ENCODE measurements around the gene MMP12. TPM values are rescaled to one million over a fixed set of nuclear protein-coding genes. Genes with fewer than 3 reads are reported as not detected.

The MMP12 gene
- total RNA-seq, 6 experiments from 2014 or later: 0.20 to 1.2 (median 0.31) TPM

DNA sequence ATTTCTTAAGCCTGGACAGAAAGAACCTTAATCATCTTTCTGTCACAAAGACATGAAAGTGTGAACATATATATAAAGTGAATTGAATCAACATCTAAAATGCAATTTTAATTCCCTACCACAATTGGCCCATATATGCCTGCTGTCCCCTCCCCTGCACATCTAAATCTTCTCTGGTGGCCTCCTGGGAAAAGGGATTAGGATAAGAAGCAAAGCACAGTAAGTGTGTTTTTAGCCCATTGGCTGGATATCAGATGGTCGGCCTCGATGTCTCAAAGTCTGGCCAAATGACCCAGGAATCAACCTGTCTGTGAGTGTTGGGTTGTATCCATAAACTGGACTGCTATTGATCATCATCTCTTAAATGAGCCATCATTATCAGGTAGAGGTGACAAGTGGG lies 37.1 kb downstream of the MMP12 start:
- H3K9me3 Mint-ChIP-seq: no peaks in the 10 kb centered on the region
- TF ChIP-seq, protein P1, sequence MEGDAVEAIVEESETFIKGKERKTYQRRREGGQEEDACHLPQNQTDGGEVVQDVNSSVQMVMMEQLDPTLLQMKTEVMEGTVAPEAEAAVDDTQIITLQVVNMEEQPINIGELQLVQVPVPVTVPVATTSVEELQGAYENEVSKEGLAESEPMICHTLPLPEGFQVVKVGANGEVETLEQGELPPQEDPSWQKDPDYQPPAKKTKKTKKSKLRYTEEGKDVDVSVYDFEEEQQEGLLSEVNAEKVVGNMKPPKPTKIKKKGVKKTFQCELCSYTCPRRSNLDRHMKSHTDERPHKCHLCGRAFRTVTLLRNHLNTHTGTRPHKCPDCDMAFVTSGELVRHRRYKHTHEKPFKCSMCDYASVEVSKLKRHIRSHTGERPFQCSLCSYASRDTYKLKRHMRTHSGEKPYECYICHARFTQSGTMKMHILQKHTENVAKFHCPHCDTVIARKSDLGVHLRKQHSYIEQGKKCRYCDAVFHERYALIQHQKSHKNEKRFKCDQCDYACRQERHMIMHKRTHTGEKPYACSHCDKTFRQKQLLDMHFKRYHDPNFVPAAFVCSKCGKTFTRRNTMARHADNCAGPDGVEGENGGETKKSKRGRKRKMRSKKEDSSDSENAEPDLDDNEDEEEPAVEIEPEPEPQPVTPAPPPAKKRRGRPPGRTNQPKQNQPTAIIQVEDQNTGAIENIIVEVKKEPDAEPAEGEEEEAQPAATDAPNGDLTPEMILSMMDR (IDR thresholded peaks at IDR 0.05): no peak
- H3K4me3 Mint-ChIP-seq: no peak overlapping the region
- H3K27me3 Mint-ChIP-seq (ENCODE audit: insufficient read depth): no peaks in the 10 kb centered on the region; the same call in 1 of the 2 replicates
- DNase-seq: no peak
- peaks cover 42% of the 10 kb centered on the region for H3K4me1 Mint-ChIP-seq (ENCODE audit: low read depth)
- H3K27ac Mint-ChIP-seq: no peak overlapping the region
- H3K36me3 Mint-ChIP-seq (ENCODE audit: low read depth): peaks cover 5% of the 10 kb centered on the region; the same call in 1 of the 2 replicates

DNA sequence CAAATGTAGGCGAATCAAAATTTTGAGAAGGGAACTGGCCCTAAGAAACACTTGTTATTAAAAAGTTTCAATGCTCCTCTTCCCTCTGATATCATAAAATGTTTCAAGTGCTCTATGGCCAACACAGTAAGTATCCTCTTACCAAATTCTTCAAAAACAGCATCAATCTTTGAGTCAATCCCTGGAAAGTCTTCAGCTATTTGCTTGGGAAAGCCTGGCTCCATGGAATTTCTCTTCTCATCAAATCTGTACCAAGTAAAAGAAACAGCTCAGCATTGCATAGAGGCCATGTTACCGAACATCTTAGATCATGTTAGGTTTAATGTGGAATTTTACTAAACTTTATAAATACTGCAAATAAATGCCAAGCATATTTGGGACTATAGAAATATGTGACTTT lies 37.6 kb downstream of the MMP12 start:
- TF ChIP-seq, protein P1 (IDR thresholded peaks at IDR 0.05): no peak
- Mint-ChIP-seq H3K27me3 (ENCODE audit: insufficient read depth) (no peaks in the 10 kb centered on the region; the same call in 1 of the 2 replicates), H3K9me3 (no peaks in the 10 kb centered on the region), H3K4me3 (no peak overlapping the region), H3K27ac (no peak overlapping the region; the same call in 1 of the 2 replicates), H3K4me1 (ENCODE audit: low read depth) (peaks cover 41% of the 10 kb centered on the region), H3K36me3 (ENCODE audit: low read depth) (peaks cover 5% of the 10 kb centered on the region; the same call in 1 of the 2 replicates)
- no peak for DNase-seq

DNA sequence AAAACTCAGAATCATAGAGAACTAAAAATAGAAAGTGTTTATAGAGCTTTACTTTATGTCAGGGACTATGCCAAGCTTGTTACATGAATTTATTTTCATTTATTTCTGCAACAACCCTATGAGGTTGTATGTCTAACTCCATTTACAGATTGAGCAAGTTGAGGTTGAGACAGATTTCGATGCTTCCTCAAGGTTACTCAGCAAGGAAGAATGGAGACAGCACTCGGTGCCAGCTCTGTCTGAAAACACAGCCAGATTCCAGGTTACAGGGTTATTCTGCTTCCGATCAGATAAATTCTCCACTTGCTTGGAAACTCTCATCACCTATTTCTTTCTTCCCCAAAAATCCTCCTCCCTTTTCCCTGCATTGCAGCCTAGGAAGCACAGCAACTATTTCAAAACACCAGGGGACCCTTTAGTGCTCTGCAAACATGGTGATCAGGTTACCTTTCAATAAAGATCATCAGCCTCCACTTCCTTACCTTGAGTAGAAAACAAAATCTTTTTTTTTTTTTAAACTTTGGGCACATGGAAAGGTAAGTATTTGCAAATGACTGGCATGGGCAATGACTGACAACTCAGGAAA lies 38.4 kb downstream of the MMP12 start:
- Mint-ChIP-seq H3K27me3 (ENCODE audit: insufficient read depth) (no peaks in the 10 kb centered on the region; the same call in 1 of the 2 replicates), H3K4me3 (no peak overlapping the region), H3K36me3 (ENCODE audit: low read depth) (peaks cover 5% of the 10 kb centered on the region; the same call in 1 of the 2 replicates), H3K27ac (no peak overlapping the region), H3K4me1 (ENCODE audit: low read depth) (peaks cover 42% of the 10 kb centered on the region), H3K9me3 (no peaks in the 10 kb centered on the region)
- DNase-seq: peak; percentile 59
- TF ChIP-seq, protein P1 (IDR thresholded peaks at IDR 0.05): no peak

DNA sequence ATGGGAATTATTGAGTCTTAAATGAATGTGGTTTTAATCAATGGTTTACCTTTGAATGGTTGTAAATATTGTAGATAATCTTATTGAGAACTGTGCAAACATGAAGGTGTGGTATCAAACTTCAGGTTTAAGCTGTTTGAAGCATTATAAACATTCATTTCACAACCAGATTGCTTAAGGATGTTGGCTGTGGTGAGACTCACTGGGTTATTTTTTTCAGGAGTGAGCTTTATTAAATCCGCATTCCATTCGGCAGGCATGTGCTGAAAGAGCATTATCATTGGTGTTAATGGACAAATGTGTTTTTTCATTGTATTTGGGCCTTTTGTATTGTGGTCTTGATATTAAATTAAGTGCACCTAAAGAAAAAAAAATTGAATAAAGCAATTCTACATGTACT lies 41.1 kb downstream of the MMP12 start:
- H3K36me3 Mint-ChIP-seq (ENCODE audit: low read depth): no peaks in the 10 kb centered on the region
- H3K9me3 Mint-ChIP-seq: no peaks in the 10 kb centered on the region

DNA sequence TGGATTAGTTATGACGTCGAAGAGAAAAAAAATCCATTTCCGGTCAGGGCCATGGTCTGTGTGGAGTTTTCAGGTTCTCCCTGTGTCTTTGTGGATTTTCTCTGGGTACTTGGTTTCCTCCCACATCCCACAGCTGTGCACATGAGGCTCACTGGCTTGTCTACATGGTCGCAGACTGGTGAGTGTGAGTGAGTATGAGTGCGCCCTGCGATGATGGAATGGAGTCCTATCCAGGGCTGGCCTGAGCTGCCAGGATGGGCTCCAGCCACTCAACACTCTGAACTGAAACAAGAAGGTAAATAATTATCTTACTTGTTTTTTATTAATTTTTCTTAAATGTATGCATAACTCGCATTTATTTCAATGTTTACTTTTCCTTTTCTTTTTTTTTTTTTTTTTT lies 42.2 kb downstream of the MMP12 start:
- no peaks in the 10 kb centered on the region for H3K36me3 Mint-ChIP-seq (ENCODE audit: low read depth)
- no peak for DNase-seq
- TF ChIP-seq, protein P1 (IDR thresholded peaks at IDR 0.05): no peak
- no peaks in the 10 kb centered on the region for H3K9me3 Mint-ChIP-seq
- H3K4me1 Mint-ChIP-seq (ENCODE audit: low read depth): peaks cover 64% of the 10 kb centered on the region
- no peaks in the 10 kb centered on the region for H3K27me3 Mint-ChIP-seq (ENCODE audit: insufficient read depth)
- peak overlapping the region; percentile 93 for H3K4me3 Mint-ChIP-seq
- 0 out of 2 replicates have a peak overlapping the region, but pooled peaks have one; percentile 84 for H3K27ac Mint-ChIP-seq

More for the DNA sequence above, 41.1 kb downstream of the MMP12 start:
- no peak for DNase-seq
- Mint-ChIP-seq H3K27me3 (ENCODE audit: insufficient read depth) (no peaks in the 10 kb centered on the region), H3K4me3 (no peak overlapping the region; the same call in 1 of the 2 replicates), H3K27ac (no peak overlapping the region), H3K4me1 (ENCODE audit: low read depth) (peaks cover 64% of the 10 kb centered on the region)
- TF ChIP-seq, protein P1 (IDR thresholded peaks at IDR 0.05): no peak

All from HFFc6 (cell line).